Neural crest cell (in vitro differentiated cells): ENCODE results near the gene NPTN. TPM values are rescaled to one million over a fixed set of nuclear protein-coding genes. Genes with fewer than 3 reads are reported as not detected.

Source experiments
- DNase-seq: peaks from one replicate; pipeline ENCODE4 v3.0.0; 2021; ENCODE audit warnings: low read depth, mixed read lengths, low spot score
- H3K27ac Mint-ChIP-seq: one replicate; pipeline ENCODE4 v1.8.0; 2021; ENCODE audit warnings: mild to moderate bottlenecking, mixed read lengths; ENCODE audit not compliant: unreplicated experiment
- H3K27me3 Mint-ChIP-seq: 2 replicates; pipeline ENCODE4 v1.8.0; 2021; ENCODE audit warnings: low read depth, mild to moderate bottlenecking, mixed read lengths
- H3K36me3 Mint-ChIP-seq: 2 replicates; pipeline ENCODE4 v1.8.0; 2021; ENCODE audit warnings: low read depth, mild to moderate bottlenecking, mixed read lengths
- H3K4me1 Mint-ChIP-seq: 2 replicates; pipeline ENCODE4 v1.8.0; 2021; ENCODE audit warnings: mixed read lengths
- H3K4me3 Mint-ChIP-seq: one replicate; pipeline ENCODE4 v1.8.0; 2021; ENCODE audit warnings: mild to moderate bottlenecking, mixed read lengths
- H3K9me3 Mint-ChIP-seq: 2 replicates; pipeline ENCODE4 v1.8.0; 2021; ENCODE audit warnings: mixed read lengths
- total RNA-seq: library from RNA; stranded (reverse); gene quantifications from 2 replicates; pipeline ENCODE4 v1.2.1, GENCODE V29; 2021
- TF ChIP-seq, protein P1 (sequence below): fragments of 200-600 bp; sonication (generic); conservative IDR thresholded peaks from 2 replicates; pipeline ENCODE4 v1.5.0; 2021; ENCODE audit warnings: antibody characterized with exemption, mild to moderate bottlenecking

The NPTN gene
- total RNA-seq, 1 donor from 2014 or later: 54.9 TPM

DNA sequence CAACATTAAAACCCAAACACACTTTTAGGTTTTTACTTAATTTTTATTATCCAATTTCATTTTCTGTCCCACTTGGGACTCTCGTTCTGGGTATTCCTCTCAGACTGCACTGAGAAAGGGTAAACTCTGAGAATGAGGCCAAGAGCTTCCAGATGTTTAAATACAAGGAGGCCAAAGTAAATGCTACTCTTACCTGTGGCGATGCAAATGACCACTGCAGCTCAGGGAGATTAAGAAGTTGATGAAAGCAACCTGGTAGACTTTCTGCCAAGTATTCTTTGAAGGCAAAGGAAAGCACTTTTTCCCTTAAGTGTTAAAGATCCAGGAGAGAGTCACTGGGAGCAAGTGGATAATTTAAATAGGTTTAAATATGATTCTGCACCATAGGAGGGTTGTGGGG is 39.1 kb downstream of the NPTN start:
- H3K9me3 Mint-ChIP-seq: no peaks in the 10 kb centered on the region
- peaks cover 5% of the 10 kb centered on the region for H3K36me3 Mint-ChIP-seq
- TF ChIP-seq, protein P1, sequence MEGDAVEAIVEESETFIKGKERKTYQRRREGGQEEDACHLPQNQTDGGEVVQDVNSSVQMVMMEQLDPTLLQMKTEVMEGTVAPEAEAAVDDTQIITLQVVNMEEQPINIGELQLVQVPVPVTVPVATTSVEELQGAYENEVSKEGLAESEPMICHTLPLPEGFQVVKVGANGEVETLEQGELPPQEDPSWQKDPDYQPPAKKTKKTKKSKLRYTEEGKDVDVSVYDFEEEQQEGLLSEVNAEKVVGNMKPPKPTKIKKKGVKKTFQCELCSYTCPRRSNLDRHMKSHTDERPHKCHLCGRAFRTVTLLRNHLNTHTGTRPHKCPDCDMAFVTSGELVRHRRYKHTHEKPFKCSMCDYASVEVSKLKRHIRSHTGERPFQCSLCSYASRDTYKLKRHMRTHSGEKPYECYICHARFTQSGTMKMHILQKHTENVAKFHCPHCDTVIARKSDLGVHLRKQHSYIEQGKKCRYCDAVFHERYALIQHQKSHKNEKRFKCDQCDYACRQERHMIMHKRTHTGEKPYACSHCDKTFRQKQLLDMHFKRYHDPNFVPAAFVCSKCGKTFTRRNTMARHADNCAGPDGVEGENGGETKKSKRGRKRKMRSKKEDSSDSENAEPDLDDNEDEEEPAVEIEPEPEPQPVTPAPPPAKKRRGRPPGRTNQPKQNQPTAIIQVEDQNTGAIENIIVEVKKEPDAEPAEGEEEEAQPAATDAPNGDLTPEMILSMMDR: no peak
- no peaks in the 10 kb centered on the region for H3K27me3 Mint-ChIP-seq
- no peak overlapping the region for H3K27ac Mint-ChIP-seq
- DNase-seq: no peak
- no peak overlapping the region for H3K4me3 Mint-ChIP-seq
- peaks cover 27% of the 10 kb centered on the region for H3K4me1 Mint-ChIP-seq

DNA sequence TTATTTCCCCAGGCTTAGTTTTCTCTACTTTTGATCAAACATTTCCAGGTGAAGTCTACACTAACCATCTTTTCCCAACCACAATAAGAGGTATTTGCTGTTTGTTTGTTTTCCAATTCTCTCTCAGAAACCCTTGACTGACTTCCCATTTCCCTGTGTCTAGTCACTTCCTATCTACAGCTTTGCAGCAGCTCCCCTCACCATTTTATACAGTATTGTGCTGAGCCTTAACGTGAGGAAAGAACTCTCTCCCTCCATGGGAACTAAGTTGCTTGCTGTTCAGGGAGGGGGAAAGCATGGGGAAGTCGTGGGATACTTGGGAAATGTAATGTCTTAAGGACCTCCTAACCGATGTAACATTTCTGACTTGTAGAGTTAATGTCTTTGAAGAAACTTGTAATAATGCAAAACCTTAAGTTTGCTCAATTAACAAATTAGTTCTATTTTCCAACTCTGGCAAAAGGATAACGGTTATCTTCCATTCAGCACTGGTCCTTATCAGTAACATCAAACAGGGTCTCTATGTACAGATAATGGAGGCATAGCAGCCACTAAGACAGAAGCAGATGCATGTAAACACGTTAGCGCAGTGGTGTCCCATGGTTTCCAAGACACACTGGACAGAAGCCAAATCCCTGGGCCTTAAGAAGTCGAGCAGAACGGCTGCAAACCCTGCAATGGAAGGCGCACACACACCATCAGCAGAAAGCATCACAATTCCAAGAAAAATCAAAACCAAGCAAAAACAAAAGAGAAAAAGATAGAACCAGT is 39.7 kb downstream of the NPTN start:
- TF ChIP-seq, protein P1: no peak
- no peaks in the 10 kb centered on the region for H3K27me3 Mint-ChIP-seq
- no peak for DNase-seq
- H3K9me3 Mint-ChIP-seq: no peaks in the 10 kb centered on the region
- H3K27ac Mint-ChIP-seq: no peak overlapping the region
- peaks cover 23% of the 10 kb centered on the region for H3K4me1 Mint-ChIP-seq
- peaks cover 9% of the 10 kb centered on the region for H3K36me3 Mint-ChIP-seq
- H3K4me3 Mint-ChIP-seq: no peak overlapping the region

DNA sequence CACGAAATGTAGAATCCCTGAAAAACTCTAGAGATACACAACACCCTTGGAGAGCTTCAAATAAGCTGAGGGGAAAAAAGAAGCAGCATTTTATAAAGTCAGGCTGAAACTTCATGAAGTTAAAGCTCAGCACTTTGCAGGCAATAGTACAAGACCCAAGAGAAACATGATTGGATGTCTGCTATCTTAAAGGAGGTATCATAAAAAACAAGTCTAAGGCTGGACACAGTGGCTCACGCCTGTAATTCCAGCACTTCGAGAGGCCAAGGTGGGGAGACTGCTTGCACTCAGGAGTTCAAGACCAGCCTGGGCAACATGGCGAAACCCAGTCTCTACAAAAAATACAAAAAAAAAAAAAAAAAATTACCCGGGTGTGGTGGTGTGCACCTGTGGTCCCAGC is 42.9 kb downstream of the NPTN start:
- Mint-ChIP-seq H3K27ac (no peak overlapping the region), H3K36me3 (peaks cover 8% of the 10 kb centered on the region), H3K9me3 (no peaks in the 10 kb centered on the region), H3K4me1 (no peaks in the 10 kb centered on the region), H3K27me3 (no peaks in the 10 kb centered on the region), H3K4me3 (no peak overlapping the region)
- DNase-seq: no peak
- TF ChIP-seq, protein P1: no peak

DNA sequence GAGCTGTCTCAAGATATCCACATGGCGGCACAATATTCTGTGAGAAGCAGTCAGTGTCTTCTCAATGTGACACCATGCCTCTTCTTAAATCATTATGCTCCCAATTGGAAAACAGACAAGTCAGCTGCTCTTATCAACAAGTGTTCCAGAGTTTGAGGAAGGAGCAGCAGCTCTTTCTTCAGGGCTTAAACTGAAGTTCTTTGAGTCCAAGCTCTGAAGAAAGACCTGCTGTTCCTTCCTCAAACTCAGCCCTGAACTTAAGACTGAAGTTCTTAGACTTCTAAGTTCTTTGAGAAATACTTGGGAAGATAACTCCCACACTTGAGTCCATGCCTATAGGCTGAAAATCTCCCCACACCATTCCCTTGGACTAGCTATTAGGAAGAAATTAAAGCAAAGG is 43.4 kb downstream of the NPTN start:
- Mint-ChIP-seq H3K36me3 (peaks cover 8% of the 10 kb centered on the region), H3K27ac (no peak overlapping the region), H3K9me3 (no peaks in the 10 kb centered on the region), H3K4me1 (no peaks in the 10 kb centered on the region), H3K4me3 (no peak overlapping the region), H3K27me3 (no peaks in the 10 kb centered on the region)
- TF ChIP-seq, protein P1: no peak
- no peak for DNase-seq

DNA sequence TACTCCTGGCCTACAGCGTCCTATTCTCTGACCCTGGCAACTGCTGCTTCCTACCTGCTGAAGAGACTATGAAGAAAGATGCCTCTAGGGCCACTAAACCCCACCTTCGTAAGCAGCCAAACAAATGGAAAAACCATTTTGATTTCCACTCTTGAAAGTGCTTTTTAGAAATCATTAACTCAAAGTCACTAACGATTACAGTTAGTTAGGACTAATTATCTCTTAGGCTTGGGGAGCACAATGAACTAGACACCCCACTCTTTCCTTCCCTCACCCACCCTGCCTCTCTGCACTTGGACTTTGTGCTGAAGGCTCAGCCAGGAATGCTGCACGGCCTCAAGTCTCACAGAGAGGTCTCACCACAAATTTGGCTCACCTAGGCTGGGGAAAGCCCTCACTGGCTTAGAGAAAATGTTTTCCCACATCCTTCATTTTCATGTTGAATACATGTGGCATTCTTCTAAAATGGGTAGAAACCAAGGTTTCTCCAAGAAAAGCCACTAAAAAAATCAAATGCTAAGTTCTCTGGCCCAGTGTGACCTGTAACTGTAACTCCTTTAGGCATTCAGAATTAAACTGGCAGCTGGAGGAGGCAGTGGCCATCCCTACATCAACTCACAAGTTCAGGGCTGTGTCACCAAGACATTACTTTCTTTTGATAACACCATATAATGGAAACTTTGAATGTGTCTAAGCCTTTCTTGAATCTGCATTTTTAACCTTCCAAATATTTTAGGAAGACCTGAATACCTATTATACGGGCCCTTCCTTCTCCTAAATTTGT is 47.1 kb downstream of the NPTN start:
- no peak overlapping the region for H3K27ac Mint-ChIP-seq

More for the DNA sequence above, 47.1 kb downstream of the NPTN start:
- Mint-ChIP-seq H3K9me3 (no peaks in the 10 kb centered on the region), H3K36me3 (peaks cover 6% of the 10 kb centered on the region), H3K4me3 (no peak overlapping the region), H3K4me1 (no peaks in the 10 kb centered on the region), H3K27me3 (no peaks in the 10 kb centered on the region)
- TF ChIP-seq, protein P1: no peak
- DNase-seq: no peak
